GM11168 (cell line): ENCODE measurements around the gene MOB3B.

Source experiments
- in situ Hi-C: fragments of 300-500 bp; cut with MboI; formaldehyde crosslinking; loops from one replicate; pipeline ENCODE4 v1.12.0; 2022; ENCODE audit warnings: low sequenced_read_pairs; ENCODE audit not compliant: unreplicated experiment

MOB3B gene

GRCh38 chr9:27398982-27399653, 130.5 kb downstream of the MOB3B start:
- in situ Hi-C loops: no loop called here

GRCh38 chr9:27396495-27396894, 133.1 kb downstream of the MOB3B start:
- in situ Hi-C loops: no loop called here

- in situ Hi-C loops: no loop called here
Observed at GRCh38 chr9:27395484-27395921, 134.1 kb downstream of the MOB3B start.

GRCh38 chr9:27394826-27395201, 134.8 kb downstream of the MOB3B start:
- in situ Hi-C loops: no loop called here

GRCh38 chr9:27394154-27394825, 135.3 kb downstream of the MOB3B start:
- in situ Hi-C loops: no loop called here

GRCh38 chr9:27393054-27393846, 136.4 kb downstream of the MOB3B start:
- in situ Hi-C loops: no loop called here

GRCh38 chr9:27392451-27392850, 137.2 kb downstream of the MOB3B start:
- in situ Hi-C loops: no loop called here

GRCh38 chr9:27391040-27391895, 138.3 kb downstream of the MOB3B start:
- in situ Hi-C loops: no loop called here

- in situ Hi-C loops: no loop called here
Observed at GRCh38 chr9:27388150-27388549, 141.5 kb downstream of the MOB3B start.

GRCh38 chr9:27387722-27388121, 141.9 kb downstream of the MOB3B start:
- in situ Hi-C loops: no loop called here

- in situ Hi-C loops: no loop called here
Observed at GRCh38 chr9:27386571-27387091, 143.0 kb downstream of the MOB3B start.

GRCh38 chr9:27385606-27386322, 143.8 kb downstream of the MOB3B start:
- in situ Hi-C loops: no loop called here

GRCh38 chr9:27384262-27385014, 145.2 kb downstream of the MOB3B start:
- in situ Hi-C loops: no loop called here

GRCh38 chr9:27383524-27383923, 146.1 kb downstream of the MOB3B start:
- in situ Hi-C loops: no loop called here

GRCh38 chr9:27382975-27383374, 146.6 kb downstream of the MOB3B start:
- in situ Hi-C loops: no loop called here

- in situ Hi-C loops: no loop called here
Observed at GRCh38 chr9:27382308-27382707, 147.3 kb downstream of the MOB3B start.

- in situ Hi-C loops: no loop called here
Observed at GRCh38 chr9:27379311-27380251, 150.0 kb downstream of the MOB3B start.
